OCI-M2 (cell line): Measurements from ENCODE around the gene ADAM19.

Experiments used
- DNase-seq: peaks from one replicate; lab custom pipeline; 2025; ENCODE audit not compliant: unreplicated experiment; lab: John Stamatoyannopoulos, UW

ADAM19 gene

GRCh38 chr5:157562111-157562581 is 13.4 kb downstream of the ADAM19 start:
- no peak for DNase-seq

- no peak for DNase-seq
These were observed 14.5 kb downstream of the ADAM19 start for GRCh38 chr5:157561110-157561509.

GRCh38 chr5:157559301-157559700 is 16.3 kb downstream of the ADAM19 start:
- no peak for DNase-seq

- DNase-seq, result no peak
These were observed 16.9 kb downstream of the ADAM19 start for GRCh38 chr5:157558681-157559080.

GRCh38 chr5:157558041-157558595 is 17.5 kb downstream of the ADAM19 start:
- no peak for DNase-seq

- DNase-seq, result no peak
These were observed 18.8 kb downstream of the ADAM19 start for GRCh38 chr5:157556615-157557418.

- no peak for DNase-seq
These were observed 20.4 kb downstream of the ADAM19 start for GRCh38 chr5:157555037-157555640.

GRCh38 chr5:157554179-157555036 is 21.2 kb downstream of the ADAM19 start:
- DNase-seq, result no peak

- no peak for DNase-seq
These were observed 22.9 kb downstream of the ADAM19 start for GRCh38 chr5:157552650-157553049.

GRCh38 chr5:157550663-157551062 is 24.9 kb downstream of the ADAM19 start:
- DNase-seq, result no peak

GRCh38 chr5:157549954-157550549 is 25.5 kb downstream of the ADAM19 start:
- no peak for DNase-seq

GRCh38 chr5:157549283-157549629 is 26.3 kb downstream of the ADAM19 start:
- no peak for DNase-seq

- DNase-seq, result no peak
These were observed 26.9 kb downstream of the ADAM19 start for GRCh38 chr5:157548513-157549282.

- DNase-seq, result no peak
These were observed 27.5 kb downstream of the ADAM19 start for GRCh38 chr5:157547941-157548512.

- no peak for DNase-seq
These were observed 29.0 kb downstream of the ADAM19 start for GRCh38 chr5:157546456-157547100.

- no peak for DNase-seq
These were observed 29.8 kb downstream of the ADAM19 start for GRCh38 chr5:157545610-157546310.

- DNase-seq, result no peak
These were observed 31.0 kb downstream of the ADAM19 start for GRCh38 chr5:157544623-157544989.

- no peak for DNase-seq
These were observed 31.6 kb downstream of the ADAM19 start for GRCh38 chr5:157543825-157544622.
